NT2/D1 (cell line): Measurements from ENCODE around the gene SPRR3.

Experiments
- SUZ12 ChIP-seq: IDR thresholded peaks from 2 replicates; pipeline ENCODE4 v1.6.1; 2011; ENCODE audit not compliant: insufficient read length, insufficient read depth; ENCODE audit errors: extremely low read depth
- YY1 ChIP-seq: IDR thresholded peaks from 2 replicates; pipeline ENCODE4 v1.6.1; 2011; ENCODE audit not compliant: insufficient read length, insufficient read depth
- ZNF274 ChIP-seq: IDR thresholded peaks from 2 replicates; pipeline ENCODE4 v1.6.1; 2011; ENCODE audit warnings: mild to moderate bottlenecking, low read depth, low read length

DNA sequence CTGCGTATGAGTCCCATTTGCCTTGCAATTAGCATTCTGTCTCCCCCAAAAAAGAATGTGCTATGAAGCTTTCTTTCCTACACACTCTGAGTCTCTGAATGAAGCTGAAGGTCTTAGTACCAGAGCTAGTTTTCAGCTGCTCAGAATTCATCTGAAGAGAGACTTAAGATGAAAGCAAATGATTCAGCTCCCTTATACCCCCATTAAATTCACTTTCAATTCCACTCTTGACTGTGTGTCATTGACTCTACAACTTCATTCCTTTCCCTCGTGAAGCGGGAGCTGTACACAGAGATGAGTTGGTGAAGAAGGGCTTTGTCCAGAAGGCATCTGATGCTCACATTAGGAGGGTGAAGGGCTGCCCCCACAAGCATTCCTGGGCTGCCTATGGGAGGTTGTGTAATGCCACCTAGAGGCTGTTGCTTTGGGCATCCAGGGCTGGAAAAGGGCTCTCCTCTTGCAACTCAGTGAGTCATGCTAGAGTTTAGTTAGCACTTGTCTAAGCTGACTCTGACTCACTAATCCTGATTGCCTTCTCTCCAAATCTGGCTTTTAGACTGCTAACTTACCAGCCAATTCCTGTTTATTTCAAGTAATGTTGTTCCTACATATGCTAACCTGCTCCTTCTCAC, 31.2 kb downstream of the SPRR3 start:
- no peak for TF ChIP-seq YY1
- TF ChIP-seq SUZ12 = no peak
- no peak for TF ChIP-seq ZNF274
